ENCODE results near the gene NT5C1A. TPM values are rescaled to one million over a fixed set of nuclear protein-coding genes. Genes with fewer than 3 reads are reported as not detected.

Gene NT5C1A
- total RNA-seq, 1 donor from 2014 or later = 1.1 TPM

DNA sequence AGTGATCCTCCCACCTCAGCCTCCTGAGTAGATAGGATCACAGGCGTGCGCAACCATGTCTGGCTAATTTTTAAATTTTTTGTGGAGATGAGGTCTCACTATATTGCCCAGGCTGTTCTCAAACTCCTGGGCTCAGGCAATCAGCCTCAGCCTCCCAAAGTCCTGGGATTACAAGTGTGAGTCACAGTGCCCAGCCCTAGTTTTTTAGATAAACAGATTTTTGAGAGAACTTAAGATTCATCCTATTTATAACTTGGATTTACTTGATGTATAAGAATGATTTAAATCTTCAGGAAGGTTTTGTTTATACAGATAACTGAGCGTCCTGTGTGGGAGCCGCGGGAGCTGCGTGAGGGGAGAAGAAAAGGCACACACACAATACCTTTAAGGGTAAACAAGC is 58.7 kb downstream of the NT5C1A start:
- intact Hi-C loops (cut with micrococcal nuclease) = no loop called here

DNA sequence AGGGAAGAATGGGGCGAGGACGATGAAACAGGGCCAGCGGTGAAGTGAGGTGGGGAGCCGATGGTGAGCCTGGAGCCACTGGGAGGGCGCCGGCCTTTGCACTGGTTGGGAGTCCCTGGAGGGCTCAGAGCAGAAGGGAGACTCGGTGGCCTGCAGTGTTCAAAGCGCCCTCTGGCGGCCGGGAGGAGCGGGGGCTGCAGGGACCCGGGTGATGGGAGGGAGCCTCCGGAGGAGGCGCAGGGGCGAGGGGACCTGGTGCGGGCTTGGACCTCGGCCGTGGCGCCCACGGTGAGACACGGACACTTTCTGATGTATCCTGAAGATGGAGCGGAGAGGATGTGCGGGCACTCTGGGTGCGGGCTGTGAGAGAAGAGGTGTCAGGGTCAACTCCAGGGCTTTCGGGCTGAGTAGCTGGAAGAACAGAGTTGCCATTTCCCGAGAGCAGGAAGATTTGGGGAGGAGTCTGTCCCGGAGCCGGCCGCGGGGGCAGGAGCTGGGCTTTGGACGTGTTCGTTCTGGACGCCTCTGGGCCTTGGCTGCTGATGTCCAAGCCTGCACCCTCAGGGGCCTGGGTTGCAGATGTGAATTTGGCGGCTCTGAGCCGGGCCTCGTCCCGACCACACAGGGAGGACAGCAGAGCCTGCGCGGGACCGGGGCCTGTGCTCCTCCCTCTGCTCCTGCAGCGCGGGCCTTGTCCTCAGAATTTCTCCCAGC is 62.1 kb downstream of the NT5C1A start:
- intact Hi-C loops (cut with micrococcal nuclease) = loop anchor here (5.0 kb wide), 1 partner anchor 507 kb away; no protein-coding TSS in a partner anchor

Other genes starting within 250 kb of the NT5C1A start
- gene BMP8A, start 180.5 kb downstream of the NT5C1A start, total RNA-seq = 0.17 TPM in 1 of 2 replicates, not detected in the other
- 168 and 169 TPM in 2 replicates for gene PABPC4, start 95.3 kb downstream of the NT5C1A start, total RNA-seq
- not detected in 2 replicates for gene HEYL, start 32.5 kb downstream of the NT5C1A start, total RNA-seq
- 3.0 and 3.1 TPM in 2 replicates for gene HPCAL4, start 19.3 kb upstream of the NT5C1A start, total RNA-seq
- 61.3 and 61.5 TPM in 2 replicates for gene PPIE, start 66.8 kb upstream of the NT5C1A start, total RNA-seq
- 0.22 TPM in 1 of 2 replicates, not detected in the other for gene OXCT2, start 99.2 kb upstream of the NT5C1A start, total RNA-seq
- gene BMP8B, start 116.8 kb upstream of the NT5C1A start, total RNA-seq = 0.12 and 0.22 TPM in 2 replicates
- gene TRIT1, start 211.4 kb upstream of the NT5C1A start, total RNA-seq = 16.7 and 20.1 TPM in 2 replicates
- gene MYCL, start 229.8 kb upstream of the NT5C1A start, total RNA-seq = 0.44 TPM in 1 of 2 replicates, not detected in the other

All from T-helper 1 cell treated with Interleukin-12 subunit alpha and Interleukin-12 subunit beta and Interleukin-4 antibody, amounts not matched to agents 30 ng/mL and 1 ng/mL, for 36 hours (primary cell).